Right cardiac atrium (tissue), 5 donors: ENCODE results near the gene DLG2. TPM values are rescaled to one million over a fixed set of nuclear protein-coding genes. Genes with fewer than 3 reads are reported as not detected.
A peak's percentile ranks its signal among the peaks of the same experiment; 100 is the strongest.

Experiments used
- ATAC-seq, 2 donors: fragments of 200-7000 bp; cut with Tn5 transposase; one replicate each; pipeline versions ENCODE4 v1.8.0 to v1.9.1; 2020; ENCODE audit warnings: moderate library complexity in 2 of 2, mild to moderate bottlenecking in 1 of 2
- DNase-seq, 3 donors: peaks; one replicate each; pipeline ENCODE4 v3.0.0-alpha.2; 2020
- H3K27ac ChIP-seq: one replicate; pipeline ENCODE4 v1.5.1; 2013; ENCODE audit warnings: mild to moderate bottlenecking, low read length, control low read depth, moderate library complexity
- H3K27me3 ChIP-seq: one replicate; pipeline ENCODE4 v1.6.1; 2013; ENCODE audit not compliant: control insufficient read depth, insufficient read depth
- H3K4me1 ChIP-seq: one replicate; pipeline ENCODE4 v1.6.1; 2013; ENCODE audit warnings: low read length; ENCODE audit not compliant: control insufficient read depth, insufficient read depth
- H3K4me3 ChIP-seq: one replicate; pipeline ENCODE4 v1.5.1; 2013; ENCODE audit warnings: low read length, control low read depth
- H3K9me3 ChIP-seq: one replicate; pipeline ENCODE4 v1.6.1; 2013; ENCODE audit warnings: low read length; ENCODE audit not compliant: control insufficient read depth
- WGBS: extraction: QIAGEN DNeasy Blood & Tissue Kit; methylation state at CpG from one replicate; pipeline ENCODE4 v1.1.7; 2013; 5-methylcytosine and 5-hydroxymethylcytosine counted together
- intact Hi-C, 4 donors: fragments of 100-400 bp; cut with DNase I; formaldehyde crosslinking; loops; one replicate each; pipeline versions ENCODE4 v1.11.0 to v1.14.0; 2022 to 2023
- polyA plus RNA-seq: library from polyadenylated mRNA; stranded (reverse); fragments of 200-250 nt; gene quantifications from one replicate; pipeline ENCODE4 v1.2.3, GENCODE V29; 2013
- total RNA-seq, 4 donors: library from RNA; stranded (reverse); fragmentation: NEBNext Ultra II Directional; extraction: Animal tissue kit (Norgen Biotek cat#: 25700); gene quantifications; one replicate each; pipeline ENCODE4 v1.2.1, GENCODE V29; 2021
- donor health status: healthy with polysubstance abuse.
- donor health status: DM: no; HTN: yes; CAD: no.
- donor health status: DM: no; HTN: no; CAD: no.
- donor health status: DM: no; HTN: yes; CAD: no; lungs with severe emphysema.
- donor health status: DM: yes; HTN: yes; CAD: no.

DLG2 gene
- total and polyA plus RNA-seq, 5 donors: 2.3 to 10.5 (median 9.4) TPM

DNA sequence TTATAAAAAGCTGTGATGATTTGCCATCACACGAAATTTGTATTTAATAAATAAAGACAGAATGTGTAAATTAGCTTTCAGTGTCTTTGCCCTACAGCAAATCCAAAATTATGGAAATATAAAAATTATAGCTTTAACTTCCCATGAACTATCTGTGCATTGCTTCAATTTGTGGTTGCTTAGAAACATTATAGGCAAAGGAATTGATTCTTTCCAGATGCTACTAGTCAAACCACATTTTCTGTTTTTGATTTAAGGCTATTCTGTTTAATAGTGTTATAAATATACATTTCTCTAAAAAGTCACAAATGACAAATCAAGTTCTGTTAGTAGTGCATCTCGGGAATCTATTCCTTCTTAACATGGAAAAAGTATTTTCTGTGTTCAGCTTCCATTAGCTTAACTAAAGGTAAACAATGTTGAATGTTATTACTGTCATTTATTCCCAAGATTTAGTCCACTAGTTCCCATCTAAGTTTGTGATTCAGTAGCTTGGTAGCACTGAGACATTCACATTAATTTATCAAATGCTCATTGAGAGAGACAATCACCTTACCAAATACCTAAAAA is 1254.7 kb downstream of the DLG2 start:
- Histone ChIP-seq H3K4me1 (no peaks in the 10 kb centered on the region), H3K27me3 (no peaks in the 10 kb centered on the region), H3K9me3 (no peaks in the 10 kb centered on the region), H3K27ac (no peak overlapping the region), H3K4me3 (no peak overlapping the region)
- ATAC-seq (no peak), DNase-seq (no peak)
- 70% methylated on average over 2 of the region's 2 CpGs for WGBS
- intact Hi-C loops: no loop called here

- Histone ChIP-seq H3K4me3 (no peak overlapping the region), H3K4me1 (no peaks in the 10 kb centered on the region), H3K9me3 (no peaks in the 10 kb centered on the region), H3K27ac (no peak overlapping the region), H3K27me3 (no peaks in the 10 kb centered on the region)
- 73% methylated on average over 2 of the region's 2 CpGs for WGBS
- DNase-seq (no peak), ATAC-seq (no peak)
- intact Hi-C loops: no loop called here
Observed at GRCh38 chr11:84358034-84358433, 1269.1 kb downstream of the DLG2 start.

DNA sequence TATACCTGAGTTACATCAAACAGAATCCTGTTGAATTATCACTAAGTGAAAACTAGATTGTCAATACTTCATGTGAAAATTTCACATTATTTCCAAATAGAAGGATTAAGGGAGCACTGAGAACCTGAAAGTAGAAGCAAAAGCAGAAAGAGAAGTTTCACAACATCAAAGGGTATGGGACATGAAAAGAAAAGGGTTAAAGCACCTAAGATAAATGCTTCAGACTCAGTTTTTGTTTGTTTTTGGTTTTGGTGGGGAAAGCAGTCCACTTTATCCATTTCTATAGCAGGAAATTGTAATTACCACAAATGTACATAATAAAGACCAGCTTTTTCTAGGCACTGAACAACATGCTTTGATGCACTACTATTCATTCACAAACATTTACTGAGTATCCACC is 1271.2 kb downstream of the DLG2 start:
- Histone ChIP-seq H3K27me3 (no peaks in the 10 kb centered on the region), H3K9me3 (no peaks in the 10 kb centered on the region), H3K4me1 (no peaks in the 10 kb centered on the region), H3K27ac (no peak overlapping the region), H3K4me3 (no peak overlapping the region)
- intact Hi-C loops: no loop called here
- no peak for DNase-seq
- ATAC-seq: no peak

DNA sequence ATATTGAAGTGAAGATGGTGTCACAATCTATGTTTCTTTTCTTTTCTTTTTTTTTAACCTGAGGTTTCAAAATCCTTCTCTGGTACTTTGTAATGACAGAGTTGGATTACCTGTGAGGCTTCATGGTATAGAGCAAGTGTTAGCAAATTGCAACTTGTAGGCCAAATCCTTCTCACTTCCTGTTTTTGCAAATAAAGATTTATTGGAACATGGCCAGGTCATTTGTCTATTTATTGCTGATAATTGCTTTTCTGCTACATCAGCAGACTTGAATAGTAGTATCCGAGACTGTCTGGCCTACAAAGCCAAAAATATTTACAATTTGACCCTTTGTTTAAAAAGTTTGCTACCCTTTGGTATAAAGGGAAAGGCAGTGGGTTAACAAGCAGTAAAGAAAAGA is 1281.5 kb downstream of the DLG2 start:
- 29% methylated on average over 1 of the region's 1 CpG for WGBS
- no peak overlapping the region for H3K27ac ChIP-seq
- intact Hi-C loops: no loop called here
- H3K4me3 ChIP-seq: no peak overlapping the region
- H3K4me1 ChIP-seq: no peaks in the 10 kb centered on the region
- DNase-seq (no peak), ATAC-seq (no peak)
- H3K27me3 ChIP-seq: no peaks in the 10 kb centered on the region
- no peaks in the 10 kb centered on the region for H3K9me3 ChIP-seq

- ATAC-seq (no peak), DNase-seq (no peak)
- H3K9me3 ChIP-seq: no peaks in the 10 kb centered on the region
- H3K4me3 ChIP-seq: no peak overlapping the region
- WGBS: 79% methylated on average over 3 of the region's 3 CpGs
- no peaks in the 10 kb centered on the region for H3K4me1 ChIP-seq
- intact Hi-C loops: no loop called here
- no peak overlapping the region for H3K27ac ChIP-seq
- H3K27me3 ChIP-seq: no peaks in the 10 kb centered on the region
Observed at GRCh38 chr11:84345027-84345426, 1282.1 kb downstream of the DLG2 start.

DNA sequence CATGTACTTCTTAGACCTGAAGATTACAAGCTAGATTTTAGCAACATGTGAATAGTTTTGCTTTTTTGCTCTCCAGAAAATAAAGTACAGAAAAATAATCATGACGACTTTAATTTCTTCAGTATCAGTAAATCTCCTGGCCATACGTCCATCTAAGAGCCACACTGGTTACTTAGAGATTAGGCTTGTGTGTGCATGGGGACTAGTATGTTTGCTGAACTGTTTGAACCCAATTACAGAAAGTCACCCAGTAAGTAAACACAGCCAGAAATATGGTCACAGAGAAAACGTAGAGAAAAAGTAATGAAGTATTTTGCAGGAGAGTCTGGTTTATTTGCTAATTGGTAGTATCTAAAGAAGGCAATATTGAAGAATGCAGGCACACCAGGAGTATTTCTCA is 1287.3 kb downstream of the DLG2 start:
- Histone ChIP-seq H3K4me1 (no peaks in the 10 kb centered on the region), H3K27ac (no peak overlapping the region), H3K9me3 (no peaks in the 10 kb centered on the region), H3K27me3 (no peaks in the 10 kb centered on the region), H3K4me3 (no peak overlapping the region)
- intact Hi-C loops: no loop called here
- no peak for DNase-seq
- 74% methylated on average over 3 of the region's 3 CpGs for WGBS
- ATAC-seq: no peak

DNA sequence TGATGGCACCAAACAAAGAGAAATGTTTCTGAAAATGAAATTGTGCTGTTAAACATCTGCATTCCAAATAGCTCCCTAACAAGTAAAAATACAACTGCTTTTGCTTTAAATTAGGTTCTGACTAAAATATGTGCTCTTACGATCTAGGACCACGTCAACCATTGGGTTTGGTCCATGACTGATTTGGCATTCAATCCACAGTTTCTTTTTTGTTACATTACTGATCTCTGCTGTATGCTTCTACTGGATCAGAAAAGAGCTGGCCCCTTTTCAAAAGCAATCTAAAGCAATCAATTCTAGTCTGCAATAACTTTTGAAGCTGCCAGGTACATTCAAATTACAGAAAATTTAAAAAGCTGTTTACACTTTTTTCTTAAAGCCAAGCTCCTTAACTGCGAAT is 1293.9 kb downstream of the DLG2 start:
- no peaks in the 10 kb centered on the region for H3K9me3 ChIP-seq
- WGBS: 60% methylated on average over 3 of the region's 3 CpGs
- DNase-seq (no peak), ATAC-seq (no peak)
- no peak overlapping the region for H3K27ac ChIP-seq
- H3K27me3 ChIP-seq: no peaks in the 10 kb centered on the region
- peak overlapping the region; percentile 28 for H3K4me3 ChIP-seq
- no peaks in the 10 kb centered on the region for H3K4me1 ChIP-seq
- intact Hi-C loops: no loop called here

DNA sequence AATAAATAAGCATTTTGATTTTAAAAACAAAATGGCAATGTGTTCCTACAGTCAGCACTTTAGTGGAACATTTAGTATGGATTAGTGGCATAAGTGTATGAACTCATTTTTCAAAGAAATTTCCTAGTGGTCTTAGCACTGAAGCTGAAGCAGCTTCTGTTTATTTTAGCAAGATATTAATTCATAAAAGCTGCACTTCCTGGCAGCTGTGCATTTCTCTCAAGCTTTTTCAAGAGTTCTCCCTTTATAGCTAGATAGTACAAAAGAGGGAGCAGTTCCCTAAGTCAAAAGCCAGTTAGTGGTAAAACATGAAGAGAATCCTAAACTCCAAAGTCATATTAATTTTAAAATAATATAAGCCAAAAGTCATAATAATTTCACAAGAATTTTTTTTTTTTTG is 1304.9 kb downstream of the DLG2 start:
- no peak overlapping the region for H3K4me3 ChIP-seq
- no peak for DNase-seq
- H3K9me3 ChIP-seq: no peaks in the 10 kb centered on the region
- H3K27ac ChIP-seq: no peak overlapping the region
- no peaks in the 10 kb centered on the region for H3K27me3 ChIP-seq
- intact Hi-C loops: no loop called here
- no peaks in the 10 kb centered on the region for H3K4me1 ChIP-seq
- no peak for ATAC-seq

GRCh38 chr11:84319863-84320262 is 1307.3 kb downstream of the DLG2 start:
- no peak for ATAC-seq
- 62% methylated on average over 2 of the region's 2 CpGs for WGBS
- no peak for DNase-seq
- intact Hi-C loops: no loop called here
- Histone ChIP-seq H3K27me3 (no peaks in the 10 kb centered on the region), H3K4me3 (no peak overlapping the region), H3K4me1 (no peaks in the 10 kb centered on the region), H3K27ac (no peak overlapping the region), H3K9me3 (no peaks in the 10 kb centered on the region)

- 52% methylated on average over 15 of the region's 15 CpGs for WGBS
- ATAC-seq (peak; percentile 75 to 76), DNase-seq (no peak)
- Histone ChIP-seq H3K27me3 (no peaks in the 10 kb centered on the region), H3K9me3 (no peaks in the 10 kb centered on the region), H3K4me1 (no peaks in the 10 kb centered on the region), H3K4me3 (peak overlapping the region; percentile 2), H3K27ac (no peak overlapping the region)
- intact Hi-C loops: no loop called here
Observed at GRCh38 chr11:84316866-84317555, 1310.1 kb downstream of the DLG2 start.

- H3K4me1 ChIP-seq: no peaks in the 10 kb centered on the region
- H3K9me3 ChIP-seq: no peaks in the 10 kb centered on the region
- intact Hi-C loops: no loop called here
- H3K27ac ChIP-seq: no peak overlapping the region
- no peak overlapping the region for H3K4me3 ChIP-seq
- WGBS: 49% methylated on average over 4 of the region's 4 CpGs
- no peaks in the 10 kb centered on the region for H3K27me3 ChIP-seq
- ATAC-seq (peak; percentile 35 to 51), DNase-seq (no peak)
Observed at GRCh38 chr11:84313830-84314359, 1313.2 kb downstream of the DLG2 start.
